ENCODE results near the gene XYLT1. TPM values are rescaled to one million over a fixed set of nuclear protein-coding genes. Genes with fewer than 3 reads are reported as not detected.

XYLT1 gene
- total and polyA plus RNA-seq, 7 donors: 0.67 to 2.5 (median 1.7) TPM

DNA sequence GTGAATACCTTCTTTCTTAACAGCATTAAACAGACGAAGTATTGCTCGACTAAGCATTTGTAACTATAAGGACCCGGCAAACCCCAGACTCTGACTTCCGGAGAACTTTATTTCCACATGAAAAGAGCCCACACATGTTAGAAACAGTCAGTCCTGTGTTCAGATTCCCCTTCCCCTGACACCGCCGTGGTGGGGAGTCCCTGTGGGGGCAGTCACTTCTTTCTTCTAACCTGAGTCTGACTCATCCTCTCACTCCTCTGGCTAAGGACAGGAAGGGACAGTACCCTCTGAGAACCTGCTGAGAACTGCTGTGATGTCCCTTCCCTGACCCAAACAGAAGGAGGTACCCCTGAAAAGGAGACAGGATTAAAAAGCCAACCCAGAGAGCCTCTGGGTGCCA, 165.1 kb downstream of the XYLT1 start:
- DNase-seq (no peak), ATAC-seq (no peak)
- Histone ChIP-seq H3K4me1 (peaks cover 26% of the 10 kb centered on the region), H3K9me3 (no peaks in the 10 kb centered on the region), H3K27me3 (ENCODE audit: insufficient read depth in 3 of 3, low read length in 2 of 3) (no peaks in the 10 kb centered on the region), H3K4me3 (no peak overlapping the region), H3K27ac (no peak overlapping the region), H3K36me3 (ENCODE audit: insufficient read depth in 1 of 2, low read depth in 1 of 2) (no peaks in the 10 kb centered on the region)
- 88 to 90% (median 89%) methylated on average over 6 of the region's 6 CpGs for WGBS, 3 donors
- intact Hi-C loops (cut with DNase I): no loop called here
- no peak for TF ChIP-seq CTCF (IDR thresholded peaks at IDR 0.05)

GRCh38 chr16:17304491-17305119, 166.2 kb downstream of the XYLT1 start:
- DNase-seq: no peak
- peak in 1 of 4 donors; percentile 39 for ATAC-seq
- Histone ChIP-seq H3K27ac (peak overlapping the region; percentile 27), H3K4me3 (no peak overlapping the region), H3K4me1 (peaks cover 31% of the 10 kb centered on the region), H3K9me3 (no peaks in the 10 kb centered on the region), H3K27me3 (ENCODE audit: insufficient read depth in 3 of 3, low read length in 2 of 3) (no peaks in the 10 kb centered on the region), H3K36me3 (ENCODE audit: insufficient read depth in 1 of 2, low read depth in 1 of 2) (no peaks in the 10 kb centered on the region)
- intact Hi-C loops (cut with DNase I): no loop called here
- TF ChIP-seq CTCF (IDR thresholded peaks at IDR 0.05): no peak
- WGBS, 3 donors: 20 to 40% (median 23%) methylated on average over 6 of the region's 6 CpGs

GRCh38 chr16:17304106-17304490, 166.7 kb downstream of the XYLT1 start:
- no peaks in the 10 kb centered on the region for H3K27me3 ChIP-seq (ENCODE audit: insufficient read depth in 3 of 3, low read length in 2 of 3)
- no peaks in the 10 kb centered on the region for H3K9me3 ChIP-seq
- no peak overlapping the region for H3K4me3 ChIP-seq
- H3K36me3 ChIP-seq (ENCODE audit: insufficient read depth in 1 of 2, low read depth in 1 of 2): no peaks in the 10 kb centered on the region
- H3K4me1 ChIP-seq: peaks cover 36% of the 10 kb centered on the region
- intact Hi-C loops (cut with DNase I): no loop called here
- no peak overlapping the region for H3K27ac ChIP-seq
- DNase-seq (no peak), ATAC-seq (no peak)
- 62 to 77% (median 69%) methylated on average over 2 of the region's 2 CpGs for WGBS, 3 donors
- no peak for TF ChIP-seq CTCF (IDR thresholded peaks at IDR 0.05)

DNA sequence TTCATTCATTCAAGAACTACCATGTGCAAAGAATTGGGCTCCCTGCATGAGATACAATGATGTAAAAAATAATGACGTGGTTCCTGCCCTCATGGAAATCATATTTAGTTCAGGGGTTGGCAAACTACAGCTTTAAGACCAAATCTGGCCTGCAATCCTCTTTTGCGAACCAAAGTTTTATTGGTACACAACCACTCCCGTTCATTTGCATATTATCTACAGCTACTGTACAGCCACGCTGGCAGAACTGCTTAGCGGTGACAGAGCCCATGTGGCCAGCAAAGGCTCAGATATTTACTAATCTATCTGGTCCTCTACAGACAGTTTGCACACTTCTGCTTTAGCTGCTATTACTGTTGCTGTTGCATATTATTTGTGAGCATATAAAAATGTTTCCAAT, 167.7 kb downstream of the XYLT1 start:
- Histone ChIP-seq H3K4me3 (no peak overlapping the region), H3K9me3 (no peaks in the 10 kb centered on the region), H3K36me3 (ENCODE audit: insufficient read depth in 1 of 2, low read depth in 1 of 2) (no peaks in the 10 kb centered on the region), H3K27ac (no peak overlapping the region), H3K27me3 (ENCODE audit: insufficient read depth in 3 of 3, low read length in 2 of 3) (no peaks in the 10 kb centered on the region), H3K4me1 (peaks cover 36% of the 10 kb centered on the region)
- DNase-seq (no peak), ATAC-seq (no peak)
- intact Hi-C loops (cut with DNase I): no loop called here
- 92 to 97% (median 92%) methylated on average over 5 of the region's 5 CpGs for WGBS, 3 donors
- no peak for TF ChIP-seq CTCF (IDR thresholded peaks at IDR 0.05)

DNA sequence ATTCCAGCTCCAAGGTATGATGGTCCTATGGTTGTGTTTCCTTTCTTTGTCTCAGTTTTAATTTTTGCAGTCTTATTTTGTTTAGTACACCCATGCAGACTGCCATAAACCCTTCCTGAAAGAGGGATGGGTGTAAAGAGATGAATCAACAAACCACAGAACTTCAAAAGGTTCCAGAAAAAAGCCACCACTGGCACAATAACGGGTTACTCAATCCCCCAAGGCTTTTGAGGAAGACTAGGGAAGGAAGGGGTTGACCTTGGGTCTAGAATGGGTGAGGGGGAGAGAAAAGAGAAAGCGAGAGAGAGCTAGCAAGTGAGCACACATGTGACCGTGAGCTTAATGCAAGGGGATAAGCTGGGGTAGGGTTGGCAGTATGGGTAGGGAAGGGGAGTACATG, 168.1 kb downstream of the XYLT1 start:
- no peaks in the 10 kb centered on the region for H3K36me3 ChIP-seq (ENCODE audit: insufficient read depth in 1 of 2, low read depth in 1 of 2)
- no peak for ATAC-seq
- no peak overlapping the region for H3K27ac ChIP-seq
- H3K4me1 ChIP-seq: peaks cover 36% of the 10 kb centered on the region
- no peak overlapping the region for H3K4me3 ChIP-seq
- DNase-seq: no peak
- 82 to 83% (median 83%) methylated on average over 3 of the region's 3 CpGs for WGBS, 3 donors
- no peaks in the 10 kb centered on the region for H3K27me3 ChIP-seq (ENCODE audit: insufficient read depth in 3 of 3, low read length in 2 of 3)
- no peaks in the 10 kb centered on the region for H3K9me3 ChIP-seq
- no peak for TF ChIP-seq CTCF (IDR thresholded peaks at IDR 0.05)
- intact Hi-C loops (cut with DNase I): no loop called here

Data from psoas muscle (tissue), 8 donors.